Sciatic nerve (tissue), 2 donors: ENCODE measurements around the gene POLN. TPM values are rescaled to one million over a fixed set of nuclear protein-coding genes. Genes with fewer than 3 reads are reported as not detected.

ENCODE experiments used
- ATAC-seq: fragments of 200-7000 bp; cut with Tn5 transposase; one replicate; pipeline ENCODE4 v1.9.1; 2020; ENCODE audit warnings: mild to moderate bottlenecking, moderate library complexity
- DNase-seq: peaks from one replicate; pipeline ENCODE4 v3.0.0-alpha.2; 2020; ENCODE audit warnings: low spot score
- intact Hi-C: fragments of 100-400 bp; cut with DNase I; formaldehyde crosslinking; loops from one replicate; pipeline ENCODE4 v1.14.2; 2022
- total RNA-seq: library from RNA; stranded (reverse); fragmentation: NEBNext Ultra II Directional; extraction: Animal tissue kit (Norgen Biotek cat#: 25700); gene quantifications from one replicate; pipeline ENCODE4 v1.2.1, GENCODE V29; 2021
- donor health status: DM: no; HTN: no; CAD: no.
- donor health status: DM: no; HTN: no; CAD: no.

The POLN gene
- total RNA-seq, 1 donor from 2014 or later = 7.7 TPM

DNA sequence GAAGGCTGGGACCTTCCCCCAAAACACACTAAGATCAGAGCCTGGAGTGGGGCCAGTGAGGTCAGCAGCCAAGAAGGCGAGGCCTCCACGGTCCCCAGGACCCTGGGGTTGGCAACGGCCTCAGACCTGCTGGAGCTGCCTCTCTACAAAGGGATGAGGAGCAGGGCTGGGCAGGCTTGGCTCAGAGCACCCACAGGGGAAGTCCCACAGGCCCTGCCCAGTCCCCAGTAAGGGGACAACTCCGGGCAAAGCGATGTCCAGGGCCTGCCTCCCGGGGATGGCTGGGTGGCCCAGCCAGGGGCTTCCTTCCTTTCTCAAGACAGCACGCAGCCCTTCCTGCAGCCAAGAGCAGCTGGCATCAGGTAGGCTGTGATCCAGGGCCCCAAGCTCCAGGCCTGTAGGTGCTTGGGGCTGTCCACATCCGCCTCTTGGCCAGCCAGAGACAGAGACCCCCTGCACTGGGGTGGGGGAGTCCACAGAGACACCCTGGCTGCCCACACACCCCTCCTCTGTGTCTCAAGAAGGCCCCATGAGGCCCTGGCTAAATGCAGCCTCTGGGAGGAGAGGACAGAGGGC lies 14.3 kb upstream of the POLN start:
- ATAC-seq (peak; percentile 42), DNase-seq (peak; percentile 74)
- intact Hi-C loops = no loop called here

DNA sequence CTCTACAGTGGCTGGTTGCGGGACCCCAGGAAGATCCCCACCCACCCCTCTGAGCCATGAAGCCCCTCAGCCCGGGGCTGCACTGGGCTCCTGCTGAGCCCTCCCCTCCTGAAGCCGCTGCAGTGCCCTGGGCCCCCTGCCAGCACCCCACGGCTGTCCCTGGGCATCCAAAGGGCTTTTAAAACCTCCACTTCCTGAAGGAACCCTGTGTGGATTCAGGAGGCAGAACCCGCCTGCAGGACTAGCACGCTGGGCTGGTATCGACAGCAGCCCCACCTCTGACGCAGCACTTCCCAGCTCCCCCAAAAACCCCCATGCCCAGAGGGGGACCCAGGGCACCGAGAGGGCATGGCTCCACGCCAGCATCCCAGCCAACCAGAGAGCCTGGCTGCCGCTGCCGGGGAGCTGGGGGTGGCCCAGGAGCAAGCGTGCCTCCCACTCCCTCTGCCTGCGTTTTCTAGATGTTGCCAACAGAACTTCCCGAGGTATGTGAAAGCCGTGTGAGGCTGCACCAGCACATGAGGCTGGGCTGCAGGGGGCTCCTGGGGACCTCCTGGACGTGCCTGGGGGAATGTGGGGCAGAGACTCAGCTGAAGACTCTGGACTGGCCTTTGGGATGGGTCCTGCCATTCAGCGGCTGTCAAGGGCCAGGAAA lies 13.7 kb upstream of the POLN start:
- DNase-seq = peak; percentile 69
- intact Hi-C loops = no loop called here
- peak; percentile 38 for ATAC-seq

DNA sequence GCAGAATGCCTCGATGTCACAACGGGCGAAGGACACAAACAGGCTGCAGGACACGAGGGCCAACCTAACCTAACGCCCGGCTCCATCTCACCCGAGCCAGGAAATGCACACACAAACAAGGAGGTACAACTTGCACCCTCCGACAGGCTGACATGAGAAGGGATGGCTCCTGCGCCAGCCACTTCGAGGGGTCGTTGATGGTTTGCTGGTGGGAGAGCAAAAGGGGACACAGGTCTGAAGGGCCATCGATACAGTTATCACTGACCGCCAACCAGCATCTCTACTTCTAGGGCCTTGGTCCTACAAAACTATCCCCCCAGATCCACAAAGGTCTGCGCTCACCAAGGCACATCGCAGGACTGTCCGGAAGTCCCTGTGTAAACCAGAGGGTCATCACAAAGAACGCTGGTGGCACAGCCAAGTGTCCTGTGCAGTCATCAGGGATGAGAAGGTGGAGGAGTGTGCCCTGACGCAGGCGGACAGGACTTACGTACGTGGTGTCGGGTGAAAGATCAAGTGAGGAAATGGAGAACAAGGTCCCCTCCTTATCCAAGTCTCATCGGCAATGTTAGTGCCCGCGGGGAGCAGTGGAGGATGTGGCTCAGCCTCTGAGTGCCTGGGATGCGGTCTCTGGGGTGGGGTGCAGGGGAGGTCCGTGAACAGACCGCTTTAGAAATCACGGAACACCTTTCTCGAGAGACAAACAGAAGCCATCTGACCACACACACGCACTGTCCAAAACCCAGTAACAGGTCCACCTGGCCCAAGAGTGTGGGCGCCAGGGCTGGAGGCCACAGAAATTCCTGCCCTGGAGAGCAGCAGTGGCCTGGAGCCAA lies 13.0 kb upstream of the POLN start:
- ATAC-seq (no peak), DNase-seq (peak; percentile 53)
- intact Hi-C loops = no loop called here

DNA sequence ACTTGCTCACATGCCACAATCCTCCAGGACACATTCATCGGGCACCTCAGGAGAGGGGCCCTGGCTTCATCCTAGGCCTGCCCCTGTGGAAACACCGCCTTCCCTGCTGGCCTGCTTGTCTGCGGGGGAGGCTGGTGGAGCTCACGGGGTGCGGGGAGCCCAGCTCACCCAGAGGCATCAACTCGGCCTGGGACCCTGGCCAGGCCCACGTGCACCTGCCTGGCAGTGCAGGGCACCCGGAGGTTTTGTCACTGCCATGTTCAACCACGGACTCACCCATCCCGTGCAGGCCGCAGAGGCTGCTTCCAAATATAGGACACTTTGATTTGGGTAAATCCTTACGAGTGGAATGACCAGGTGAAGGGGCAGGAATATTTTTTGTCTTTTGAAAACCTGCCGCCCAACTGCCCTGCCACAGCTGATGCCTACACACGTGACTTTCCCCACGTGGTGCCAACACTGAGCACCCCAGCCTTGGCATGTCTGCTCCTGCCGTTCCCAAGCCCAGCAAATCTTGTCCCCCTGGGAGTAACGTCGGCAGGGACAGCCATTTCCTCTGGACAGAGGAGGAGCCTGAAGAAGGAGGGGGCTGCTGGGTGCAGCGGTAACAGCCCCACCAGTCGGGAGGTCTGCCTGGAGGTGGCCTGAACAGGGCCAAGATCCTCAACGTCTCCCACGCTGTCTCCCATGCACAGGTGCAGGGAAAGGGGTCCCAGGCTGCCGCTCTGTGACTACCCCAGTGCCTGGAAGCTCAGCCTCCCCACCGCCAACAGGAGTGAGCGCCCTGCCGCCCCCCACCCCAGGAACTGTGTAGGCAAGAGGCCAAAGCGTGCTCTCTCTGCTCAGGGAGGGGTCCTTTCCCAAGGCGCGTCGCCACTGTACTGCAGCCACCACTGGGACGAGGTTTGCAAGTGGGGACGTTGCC lies 11.5 kb upstream of the POLN start:
- ATAC-seq (no peak), DNase-seq (peak; percentile 53)
- intact Hi-C loops = no loop called here

DNA sequence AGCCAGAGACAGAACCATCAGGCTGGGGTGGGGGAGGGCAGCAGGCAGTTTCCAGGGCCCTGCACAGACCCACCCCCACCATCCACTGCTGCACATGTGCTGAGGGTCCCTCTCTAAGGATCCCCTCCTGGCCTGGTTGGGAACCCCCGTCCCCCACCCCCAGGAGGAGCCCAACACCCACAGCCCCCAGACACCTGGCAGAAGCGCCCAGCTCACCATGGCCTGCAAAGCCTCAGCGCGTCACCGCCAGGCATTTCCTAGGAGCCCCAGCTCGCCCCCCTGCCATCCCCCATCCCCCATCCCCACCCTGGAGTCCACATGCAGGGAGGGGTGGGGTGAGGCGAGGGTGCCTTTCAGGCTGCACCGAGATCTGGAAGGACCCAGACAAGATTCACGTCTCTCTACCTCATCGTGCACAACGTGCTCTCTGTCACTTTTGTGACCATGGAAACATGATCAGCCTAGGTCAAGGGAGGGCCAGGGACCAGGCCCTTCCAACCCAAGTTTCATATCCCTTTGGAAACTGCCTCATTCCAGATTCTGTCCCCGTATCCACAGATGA lies 10.7 kb upstream of the POLN start:
- no peak for ATAC-seq
- DNase-seq = no peak
- intact Hi-C loops = no loop called here

DNA sequence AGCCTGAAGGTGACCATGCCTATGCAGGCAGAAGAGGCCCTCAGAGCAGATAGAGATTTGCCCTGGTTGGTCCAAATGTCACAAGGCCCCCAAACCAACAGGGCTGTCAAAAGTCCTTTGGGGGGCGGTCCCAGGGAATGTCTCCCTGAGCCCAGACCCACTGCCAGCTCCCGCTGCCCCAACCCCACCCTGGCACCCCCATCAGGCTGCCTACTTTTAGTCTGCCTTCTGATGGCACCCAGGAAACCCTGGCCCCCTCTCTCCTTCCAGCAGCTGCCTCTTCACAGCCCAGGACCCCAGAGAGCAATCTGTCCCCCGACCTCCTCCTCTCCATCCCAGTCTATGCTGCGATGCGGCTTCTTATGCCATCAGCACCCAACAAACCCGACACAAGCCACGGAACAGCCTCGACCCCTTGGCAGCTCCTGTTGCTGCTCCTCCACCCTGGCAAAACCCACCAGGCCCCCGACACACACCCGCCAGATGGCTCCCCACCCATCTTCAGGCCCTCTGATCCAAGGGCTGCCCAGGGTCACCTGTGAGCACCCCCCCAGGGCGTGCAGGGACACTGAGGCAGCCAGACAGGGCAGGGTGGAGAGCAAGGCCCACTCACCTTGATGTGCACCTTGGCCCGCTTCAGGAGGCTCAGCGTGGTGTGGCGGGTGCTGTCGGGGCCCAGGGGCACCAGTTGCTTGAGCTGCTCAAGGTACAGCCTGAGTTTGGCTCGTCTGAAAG lies 10.0 kb upstream of the POLN start:
- ATAC-seq (no peak), DNase-seq (no peak)
- intact Hi-C loops = no loop called here

DNA sequence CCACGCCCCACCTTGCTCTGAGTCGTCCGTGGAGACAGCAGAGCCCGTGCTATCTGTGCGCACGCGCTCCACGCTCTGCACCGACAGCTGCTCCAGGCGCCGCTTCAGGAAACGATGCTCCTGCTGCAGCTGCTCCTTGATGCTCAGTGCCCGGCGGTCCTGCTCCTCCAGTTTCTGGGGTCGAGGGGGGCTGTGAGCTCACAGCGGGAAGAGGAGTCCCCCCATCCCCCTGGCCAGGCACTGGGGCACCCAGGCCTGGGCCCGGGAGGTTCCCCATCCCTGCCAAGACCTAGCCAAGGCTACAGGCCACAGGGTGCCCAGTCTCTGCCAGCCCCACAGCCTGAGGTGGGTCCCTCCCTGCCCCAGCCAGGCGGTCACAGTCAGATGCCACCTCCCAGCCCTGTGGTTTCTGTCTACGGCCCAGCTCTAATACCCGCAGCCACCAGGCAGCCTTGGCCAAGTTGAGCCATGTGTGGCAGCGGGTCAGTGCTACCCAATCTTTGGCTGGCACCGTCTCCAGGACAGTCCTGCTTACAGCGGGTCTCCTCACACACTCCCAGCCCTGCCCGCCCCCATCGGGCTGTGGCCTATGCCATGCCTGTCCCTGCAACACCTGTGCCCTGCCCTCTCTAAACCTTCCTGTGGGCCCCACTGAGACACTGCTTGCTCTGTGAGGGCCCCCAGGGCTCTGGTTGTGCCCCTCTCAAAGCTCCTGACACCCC lies 9.3 kb upstream of the POLN start:
- ATAC-seq (no peak), DNase-seq (no peak)
- intact Hi-C loops = no loop called here

DNA sequence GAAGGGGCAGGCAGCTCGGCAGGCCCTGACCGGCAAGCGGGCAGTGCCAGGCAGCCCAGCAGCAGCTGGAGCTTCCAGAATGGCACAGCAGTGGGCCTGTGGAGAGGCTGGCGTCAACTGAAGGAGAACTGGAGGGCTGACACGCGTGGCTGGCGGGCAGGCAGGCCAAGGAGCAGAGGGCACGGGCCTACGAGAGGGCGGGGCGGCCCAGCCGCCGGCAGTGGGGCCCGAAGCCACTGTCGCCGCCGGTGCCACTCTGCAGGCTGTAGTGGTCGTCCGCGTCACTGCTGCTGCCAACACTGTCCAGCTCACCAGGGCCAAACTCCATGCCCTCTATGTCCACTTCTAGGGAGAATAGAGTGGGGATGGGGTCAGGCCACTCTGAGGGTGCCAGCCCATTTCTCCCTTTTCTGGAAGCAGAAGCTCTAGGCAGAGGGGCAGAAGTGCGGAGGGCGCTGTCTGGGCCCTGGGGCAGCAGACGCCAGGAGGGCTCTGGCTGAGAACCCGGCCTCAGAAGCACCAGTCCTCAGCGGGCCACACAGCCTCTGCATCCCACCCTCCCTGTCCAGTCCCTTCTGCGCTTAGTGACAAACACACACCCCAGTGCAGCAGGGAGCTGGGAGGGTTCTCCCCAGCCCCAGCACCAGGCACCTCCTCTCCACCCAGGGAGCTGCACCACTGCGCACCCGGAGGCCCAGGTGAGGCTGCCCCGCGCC lies 8.6 kb upstream of the POLN start:
- no peak for DNase-seq
- no peak for ATAC-seq
- intact Hi-C loops = no loop called here

DNA sequence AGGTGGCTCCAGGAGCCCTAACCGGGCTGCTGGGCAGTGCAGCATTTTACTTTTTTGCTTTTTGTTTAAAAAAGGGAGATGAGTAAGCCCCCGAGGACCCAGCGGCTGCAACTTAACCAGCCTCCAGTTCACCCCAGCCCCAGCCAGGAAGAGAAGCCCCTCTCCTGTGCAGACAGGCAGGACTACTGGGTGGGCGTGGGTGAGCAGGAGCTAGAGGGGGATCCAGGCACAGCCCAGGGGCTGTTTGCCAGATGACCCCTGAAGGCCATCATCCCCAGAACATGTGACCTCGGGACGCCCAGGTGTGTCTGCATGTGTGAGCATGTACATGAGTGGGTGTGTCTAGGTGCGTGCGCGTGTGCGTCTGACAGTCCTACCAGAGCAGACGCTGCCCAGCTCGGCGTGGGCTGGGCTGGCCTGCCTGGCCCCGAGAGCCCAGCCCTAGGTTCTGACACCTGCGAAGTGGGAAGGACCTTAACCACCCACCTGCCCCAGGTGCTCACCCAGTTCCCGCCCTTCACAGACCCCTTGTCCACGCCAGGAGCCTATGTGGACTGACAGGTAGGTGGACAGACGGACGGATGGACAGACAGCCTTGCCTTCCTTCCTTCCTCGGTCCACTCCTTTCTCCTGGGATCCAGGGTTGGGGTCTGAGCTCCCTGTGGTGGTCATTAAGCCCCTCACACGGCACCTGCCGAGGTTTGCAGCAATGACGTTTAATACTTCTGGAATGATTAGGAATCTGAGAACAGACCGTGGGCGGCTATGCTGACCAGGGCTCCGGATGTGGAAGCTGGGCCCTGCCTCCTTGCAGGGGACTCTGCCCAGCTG lies 7.8 kb upstream of the POLN start:
- intact Hi-C loops = no loop called here
- DNase-seq (no peak), ATAC-seq (no peak)

DNA sequence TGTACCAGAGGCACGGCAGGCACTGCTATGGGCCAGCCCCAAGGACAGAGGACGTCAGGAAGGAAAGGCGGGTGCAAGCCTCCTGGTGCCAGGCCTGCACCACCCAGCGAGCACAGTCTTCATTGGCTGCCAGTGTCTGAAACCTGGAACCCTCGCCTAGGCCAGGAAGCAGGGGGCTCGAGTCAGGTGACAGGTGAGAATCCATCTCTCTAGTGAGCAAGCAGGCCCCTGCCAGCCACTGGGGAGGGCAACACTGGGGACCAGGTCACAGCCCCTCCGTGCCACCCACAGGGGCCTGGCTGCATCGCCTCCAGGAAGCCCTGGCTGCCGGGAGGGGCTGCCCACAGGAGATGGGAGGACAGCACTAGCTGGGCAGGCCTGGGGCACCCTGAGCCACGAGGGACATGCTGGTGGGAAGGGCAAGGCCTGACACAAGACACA lies 6.9 kb upstream of the POLN start:
- DNase-seq (no peak), ATAC-seq (no peak)
- intact Hi-C loops = no loop called here

DNA sequence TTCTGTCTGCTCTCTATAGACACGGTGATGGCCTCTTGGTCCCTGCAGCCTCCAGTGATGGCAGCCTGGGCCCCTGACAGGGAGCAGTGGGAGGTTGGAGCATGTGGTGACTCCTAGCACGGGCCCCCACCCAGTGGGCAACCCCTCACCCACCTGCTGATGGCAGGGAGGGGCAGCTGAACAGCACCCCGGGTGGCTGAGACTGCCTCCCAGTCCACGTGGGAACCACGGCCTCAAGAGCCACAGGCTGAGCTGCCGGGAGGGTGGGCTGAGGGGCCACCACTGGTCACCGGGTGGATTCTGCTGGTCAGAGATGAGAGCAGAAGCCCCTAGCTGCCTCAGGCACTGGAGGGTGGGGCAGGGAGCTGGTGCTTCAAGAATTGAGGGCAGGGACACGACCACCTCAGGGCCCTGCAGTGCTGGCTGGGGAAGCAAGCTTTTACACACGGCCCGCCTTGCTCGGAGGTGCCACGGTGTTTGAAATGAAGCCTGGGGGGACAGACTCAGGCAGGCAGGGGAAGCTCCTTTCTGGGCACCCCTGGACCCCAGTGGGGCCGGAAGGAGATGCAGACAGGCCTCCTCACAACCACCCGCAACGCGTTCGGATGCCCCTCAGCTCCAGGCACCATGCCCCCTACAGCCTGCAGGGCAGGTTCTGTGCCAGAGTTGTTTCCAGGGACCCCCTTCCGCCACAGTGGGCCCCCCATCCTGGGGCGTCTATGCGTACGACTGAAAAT lies 6.3 kb upstream of the POLN start:
- ATAC-seq = no peak
- intact Hi-C loops = no loop called here
- no peak for DNase-seq

DNA sequence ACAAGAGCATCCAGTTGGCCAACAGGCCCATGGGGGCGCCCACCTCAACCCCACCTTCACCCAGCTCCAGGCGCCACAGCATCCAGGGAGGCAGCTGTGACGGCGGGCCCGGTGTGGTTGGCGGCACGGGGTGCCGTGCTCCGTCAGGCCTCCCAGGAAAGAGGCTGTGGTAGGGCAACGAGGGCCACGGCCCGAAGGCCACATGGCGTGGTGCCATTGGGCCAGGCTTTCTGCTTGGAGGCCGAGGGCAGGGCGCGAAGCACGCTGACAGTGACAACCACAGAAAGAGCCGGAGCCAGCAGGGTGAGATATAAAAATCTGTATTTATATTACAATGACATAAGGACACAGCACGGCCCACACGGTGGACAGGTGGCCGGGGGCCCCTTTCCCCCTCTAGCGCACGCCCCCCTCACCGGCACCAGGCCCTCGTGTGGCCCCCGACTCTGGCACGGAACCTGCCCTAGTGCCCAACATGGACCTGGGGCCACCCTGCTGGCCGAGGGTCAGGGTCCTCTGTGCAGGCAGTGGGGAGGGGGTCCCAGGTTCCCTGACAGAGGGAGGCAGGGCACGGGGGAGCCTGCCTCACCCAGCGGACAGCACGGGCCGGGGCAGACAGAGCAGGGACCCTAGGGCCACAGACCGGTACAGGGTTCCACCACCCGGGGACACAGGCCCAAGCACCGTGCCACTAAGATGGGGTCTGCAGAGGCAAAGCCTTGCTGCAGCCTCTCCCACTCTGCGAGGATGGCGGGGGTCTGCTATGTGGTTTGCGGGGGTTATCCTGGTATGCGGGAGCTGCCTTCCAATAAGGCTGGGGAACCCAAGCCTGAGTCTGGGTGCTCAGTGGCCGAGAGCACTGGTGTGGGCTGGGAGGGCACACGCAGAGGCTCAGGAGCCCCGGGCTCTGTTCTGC lies 5.5 kb upstream of the POLN start:
- DNase-seq (peak; percentile 56), ATAC-seq (no peak)
- intact Hi-C loops = no loop called here

DNA sequence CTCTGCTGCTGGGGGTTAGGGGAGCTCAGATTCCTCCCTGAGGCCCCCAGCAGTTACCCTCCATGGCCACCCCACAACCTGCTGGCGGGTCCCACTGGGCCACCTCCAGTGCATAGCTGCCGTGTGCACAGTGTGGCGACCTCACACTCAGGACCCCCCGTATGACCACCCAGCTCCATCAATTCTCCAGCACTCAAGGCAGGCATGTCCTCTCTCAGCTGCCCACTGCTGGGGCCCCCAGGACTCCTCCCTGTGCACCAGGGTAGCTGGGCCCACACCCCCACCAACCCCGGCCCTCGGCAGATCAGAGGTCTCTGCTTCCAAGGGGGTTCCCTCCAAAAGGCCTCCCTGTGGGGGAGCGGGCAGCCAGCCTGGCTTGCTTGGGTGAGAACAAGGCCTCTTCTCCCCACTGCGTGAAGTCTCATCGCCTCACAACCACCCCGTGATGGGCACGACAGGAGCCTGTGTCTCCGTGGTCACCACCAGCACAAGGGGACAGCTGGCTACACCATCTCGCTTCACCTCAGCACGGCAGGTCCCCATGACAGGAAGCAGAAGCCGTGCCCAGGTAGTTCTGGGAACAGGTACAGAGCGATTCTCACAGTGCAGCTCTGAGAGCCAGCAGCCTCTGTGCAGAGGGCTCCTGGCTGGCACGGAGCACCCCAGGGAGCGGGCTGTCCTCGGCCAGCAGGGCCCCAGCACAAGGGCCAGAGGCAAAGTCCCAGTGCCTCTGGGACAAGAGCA lies 4.6 kb upstream of the POLN start:
- intact Hi-C loops = no loop called here
- no peak for ATAC-seq
- DNase-seq = peak; percentile 51

DNA sequence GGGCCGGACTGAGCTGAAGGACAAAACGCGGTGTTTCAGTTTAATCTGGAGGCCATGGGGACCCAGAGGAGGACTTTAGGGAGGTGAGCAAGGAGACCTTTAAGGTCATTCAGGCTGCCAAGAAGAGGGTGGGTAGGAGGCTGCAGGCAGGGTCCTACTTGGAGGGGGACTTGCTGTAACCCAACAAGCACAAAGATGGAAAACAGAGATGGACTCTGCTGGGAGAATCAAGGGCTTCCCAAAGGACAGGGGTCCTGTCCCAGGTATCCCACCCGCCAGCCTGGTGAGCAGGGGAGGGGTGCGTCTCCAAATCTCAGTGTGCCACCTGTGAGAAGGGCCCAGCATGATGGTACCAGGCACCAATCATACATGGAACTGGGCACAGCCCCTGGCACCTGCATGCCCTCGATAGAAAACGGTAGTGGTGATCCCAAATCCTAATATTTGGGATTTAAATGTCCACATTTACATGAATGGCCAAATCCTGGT lies 3.9 kb upstream of the POLN start:
- DNase-seq (no peak), ATAC-seq (no peak)
- intact Hi-C loops = no loop called here
